Measurements from ENCODE around the gene CRB1.

The CRB1 gene

GRCh38 chr1:197435224-197435623, 167.2 kb downstream of the CRB1 start:
- Histone ChIP-seq H3K9me3 (ENCODE audit: control insufficient read depth, insufficient read depth, low read length) (no peaks in the 10 kb centered on the region), H3K4me3 (ENCODE audit: low read depth, low read length) (no peak overlapping the region), H3K9ac (ENCODE audit: low read depth, low read length) (no peak overlapping the region), H3K27me3 (ENCODE audit: control insufficient read depth, insufficient read depth, low read length) (no peaks in the 10 kb centered on the region), H3K4me1 (ENCODE audit: control insufficient read depth, insufficient read depth, low read length) (peaks cover 36% of the 10 kb centered on the region), H3K27ac (ENCODE audit: low read depth, low read length) (no peak overlapping the region), H3K36me3 (ENCODE audit: control insufficient read depth, insufficient read depth, low read length) (no peaks in the 10 kb centered on the region)

GRCh38 chr1:197437601-197438000, 169.5 kb downstream of the CRB1 start:
- H3K4me1 ChIP-seq (ENCODE audit: control insufficient read depth, insufficient read depth, low read length) = peaks cover 60% of the 10 kb centered on the region
- peak overlapping the region; percentile 9 for H3K27ac ChIP-seq (ENCODE audit: low read depth, low read length)
- H3K36me3 ChIP-seq (ENCODE audit: control insufficient read depth, insufficient read depth, low read length) = no peaks in the 10 kb centered on the region
- no peak overlapping the region for H3K4me3 ChIP-seq (ENCODE audit: low read depth, low read length)
- H3K27me3 ChIP-seq (ENCODE audit: control insufficient read depth, insufficient read depth, low read length) = no peaks in the 10 kb centered on the region
- no peak overlapping the region for H3K9ac ChIP-seq (ENCODE audit: low read depth, low read length)
- H3K9me3 ChIP-seq (ENCODE audit: control insufficient read depth, insufficient read depth, low read length) = no peaks in the 10 kb centered on the region

- H3K27me3 ChIP-seq (ENCODE audit: control insufficient read depth, insufficient read depth, low read length) = no peaks in the 10 kb centered on the region
- no peak overlapping the region for H3K27ac ChIP-seq (ENCODE audit: low read depth, low read length)
- peaks cover 65% of the 10 kb centered on the region for H3K4me1 ChIP-seq (ENCODE audit: control insufficient read depth, insufficient read depth, low read length)
- no peak overlapping the region for H3K4me3 ChIP-seq (ENCODE audit: low read depth, low read length)
- no peaks in the 10 kb centered on the region for H3K9me3 ChIP-seq (ENCODE audit: control insufficient read depth, insufficient read depth, low read length)
- H3K36me3 ChIP-seq (ENCODE audit: control insufficient read depth, insufficient read depth, low read length) = no peaks in the 10 kb centered on the region
- no peak overlapping the region for H3K9ac ChIP-seq (ENCODE audit: low read depth, low read length)
Observed at GRCh38 chr1:197438010-197438790, 170.1 kb downstream of the CRB1 start.

- Histone ChIP-seq H3K9me3 (ENCODE audit: control insufficient read depth, insufficient read depth, low read length) (no peaks in the 10 kb centered on the region), H3K36me3 (ENCODE audit: control insufficient read depth, insufficient read depth, low read length) (no peaks in the 10 kb centered on the region), H3K27me3 (ENCODE audit: control insufficient read depth, insufficient read depth, low read length) (no peaks in the 10 kb centered on the region), H3K9ac (ENCODE audit: low read depth, low read length) (no peak overlapping the region), H3K4me3 (ENCODE audit: low read depth, low read length) (peak overlapping the region; percentile 1; the same call in 1 of the 2 replicates), H3K4me1 (ENCODE audit: control insufficient read depth, insufficient read depth, low read length) (peaks cover 68% of the 10 kb centered on the region), H3K27ac (ENCODE audit: low read depth, low read length) (no peak overlapping the region)
Observed at GRCh38 chr1:197439708-197440280, 171.7 kb downstream of the CRB1 start.

- Histone ChIP-seq H3K36me3 (ENCODE audit: control insufficient read depth, insufficient read depth, low read length) (no peaks in the 10 kb centered on the region), H3K4me3 (ENCODE audit: low read depth, low read length) (no peak overlapping the region), H3K27me3 (ENCODE audit: control insufficient read depth, insufficient read depth, low read length) (no peaks in the 10 kb centered on the region), H3K4me1 (ENCODE audit: control insufficient read depth, insufficient read depth, low read length) (peaks cover 70% of the 10 kb centered on the region), H3K9me3 (ENCODE audit: control insufficient read depth, insufficient read depth, low read length) (no peaks in the 10 kb centered on the region), H3K9ac (ENCODE audit: low read depth, low read length) (no peak overlapping the region), H3K27ac (ENCODE audit: low read depth, low read length) (no peak overlapping the region)
Observed at GRCh38 chr1:197440715-197441114, 172.7 kb downstream of the CRB1 start.

GRCh38 chr1:197441999-197442414, 174.0 kb downstream of the CRB1 start:
- H3K9ac ChIP-seq (ENCODE audit: low read depth, low read length) = no peak overlapping the region
- H3K4me1 ChIP-seq (ENCODE audit: control insufficient read depth, insufficient read depth, low read length) = peaks cover 67% of the 10 kb centered on the region
- H3K36me3 ChIP-seq (ENCODE audit: control insufficient read depth, insufficient read depth, low read length) = no peaks in the 10 kb centered on the region
- H3K4me3 ChIP-seq (ENCODE audit: low read depth, low read length) = no peak overlapping the region
- H3K27me3 ChIP-seq (ENCODE audit: control insufficient read depth, insufficient read depth, low read length) = no peaks in the 10 kb centered on the region
- H3K27ac ChIP-seq (ENCODE audit: low read depth, low read length) = peak overlapping the region; percentile 31
- H3K9me3 ChIP-seq (ENCODE audit: control insufficient read depth, insufficient read depth, low read length) = no peaks in the 10 kb centered on the region

- Histone ChIP-seq H3K4me3 (ENCODE audit: low read depth, low read length) (no peak overlapping the region), H3K27ac (ENCODE audit: low read depth, low read length) (no peak overlapping the region), H3K36me3 (ENCODE audit: control insufficient read depth, insufficient read depth, low read length) (no peaks in the 10 kb centered on the region), H3K27me3 (ENCODE audit: control insufficient read depth, insufficient read depth, low read length) (no peaks in the 10 kb centered on the region), H3K9me3 (ENCODE audit: control insufficient read depth, insufficient read depth, low read length) (no peaks in the 10 kb centered on the region), H3K9ac (ENCODE audit: low read depth, low read length) (no peak overlapping the region), H3K4me1 (ENCODE audit: control insufficient read depth, insufficient read depth, low read length) (peaks cover 39% of the 10 kb centered on the region)
Observed at GRCh38 chr1:197444755-197445154, 176.7 kb downstream of the CRB1 start.

GRCh38 chr1:197448121-197448779, 180.2 kb downstream of the CRB1 start:
- no peak overlapping the region for H3K27ac ChIP-seq (ENCODE audit: low read depth, low read length)
- peaks cover 4% of the 10 kb centered on the region; the same call in 1 of the 2 replicates for H3K4me1 ChIP-seq (ENCODE audit: control insufficient read depth, insufficient read depth, low read length)
- no peaks in the 10 kb centered on the region for H3K36me3 ChIP-seq (ENCODE audit: control insufficient read depth, insufficient read depth, low read length)
- no peak overlapping the region for H3K9ac ChIP-seq (ENCODE audit: low read depth, low read length)
- H3K9me3 ChIP-seq (ENCODE audit: control insufficient read depth, insufficient read depth, low read length) = no peaks in the 10 kb centered on the region
- H3K27me3 ChIP-seq (ENCODE audit: control insufficient read depth, insufficient read depth, low read length) = no peaks in the 10 kb centered on the region
- H3K4me3 ChIP-seq (ENCODE audit: low read depth, low read length) = no peak overlapping the region

GRCh38 chr1:197451381-197451780, 183.3 kb downstream of the CRB1 start:
- Histone ChIP-seq H3K36me3 (ENCODE audit: control insufficient read depth, insufficient read depth, low read length) (no peaks in the 10 kb centered on the region), H3K9me3 (ENCODE audit: control insufficient read depth, insufficient read depth, low read length) (no peaks in the 10 kb centered on the region), H3K4me3 (ENCODE audit: low read depth, low read length) (no peak overlapping the region), H3K27ac (ENCODE audit: low read depth, low read length) (no peak overlapping the region), H3K27me3 (ENCODE audit: control insufficient read depth, insufficient read depth, low read length) (no peaks in the 10 kb centered on the region), H3K4me1 (ENCODE audit: control insufficient read depth, insufficient read depth, low read length) (no peaks in the 10 kb centered on the region), H3K9ac (ENCODE audit: low read depth, low read length) (no peak overlapping the region)

- H3K4me1 ChIP-seq (ENCODE audit: control insufficient read depth, insufficient read depth, low read length) = no peaks in the 10 kb centered on the region
- no peak overlapping the region for H3K9ac ChIP-seq (ENCODE audit: low read depth, low read length)
- H3K27ac ChIP-seq (ENCODE audit: low read depth, low read length) = no peak overlapping the region
- no peaks in the 10 kb centered on the region for H3K36me3 ChIP-seq (ENCODE audit: control insufficient read depth, insufficient read depth, low read length)
- no peaks in the 10 kb centered on the region for H3K9me3 ChIP-seq (ENCODE audit: control insufficient read depth, insufficient read depth, low read length)
- no peak overlapping the region for H3K4me3 ChIP-seq (ENCODE audit: low read depth, low read length)
- H3K27me3 ChIP-seq (ENCODE audit: control insufficient read depth, insufficient read depth, low read length) = no peaks in the 10 kb centered on the region
Observed at GRCh38 chr1:197453376-197454058, 185.5 kb downstream of the CRB1 start.

Measured in HUES48 (cell line).